ENCODE measurements around the gene KRT73. TPM values are rescaled to one million over a fixed set of nuclear protein-coding genes. Genes with fewer than 3 reads are reported as not detected.
"Not testable (repeated sequence)": the region's sequence is repeated elsewhere in the genome, so short reads cannot be mapped to it uniquely, and the experiment has no call there.

The KRT73 gene
- polyA plus RNA-seq, 1 experiment: not detected

DNA sequence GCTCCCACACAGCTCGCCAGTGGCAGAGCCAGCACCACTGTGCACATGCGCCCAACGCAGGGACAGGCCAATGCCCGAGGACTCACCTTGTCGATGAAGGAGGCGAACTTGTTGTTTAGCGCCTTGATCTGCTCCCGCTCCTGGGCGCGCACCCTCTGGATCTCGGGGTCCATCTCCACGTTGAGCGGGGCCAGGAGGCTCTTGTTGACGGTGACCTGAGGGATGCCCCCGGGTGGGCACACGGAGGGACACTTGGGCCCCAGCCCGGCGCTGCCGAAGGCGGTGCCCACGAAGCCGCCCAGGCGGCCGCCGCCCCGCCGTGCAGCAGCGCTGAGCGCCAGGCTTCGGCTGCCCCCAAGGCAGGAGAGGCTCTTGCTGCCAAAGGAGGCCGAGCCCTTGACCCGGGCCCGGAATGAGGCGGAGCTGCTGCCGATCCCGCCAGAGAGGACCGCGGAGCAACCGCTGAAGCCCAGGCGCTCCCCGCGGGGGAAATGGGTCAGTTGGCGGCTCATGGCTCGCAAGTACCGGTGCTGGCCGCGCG lies 17.3 kb downstream of the KRT73 start, which contains the start of gene KRT72:
Gene KRT72, minus strand, starts transcription at position 523 of the 541 bp plus-strand sequence. Its CDS starts 11 bp downstream, at position 512.
- peaks cover 42% of the 10 kb centered on the region for H3K27me3 ChIP-seq (ENCODE audit: control insufficient read depth, insufficient read depth, low read length)
- CTCF ChIA-PET: no interaction called here

DNA sequence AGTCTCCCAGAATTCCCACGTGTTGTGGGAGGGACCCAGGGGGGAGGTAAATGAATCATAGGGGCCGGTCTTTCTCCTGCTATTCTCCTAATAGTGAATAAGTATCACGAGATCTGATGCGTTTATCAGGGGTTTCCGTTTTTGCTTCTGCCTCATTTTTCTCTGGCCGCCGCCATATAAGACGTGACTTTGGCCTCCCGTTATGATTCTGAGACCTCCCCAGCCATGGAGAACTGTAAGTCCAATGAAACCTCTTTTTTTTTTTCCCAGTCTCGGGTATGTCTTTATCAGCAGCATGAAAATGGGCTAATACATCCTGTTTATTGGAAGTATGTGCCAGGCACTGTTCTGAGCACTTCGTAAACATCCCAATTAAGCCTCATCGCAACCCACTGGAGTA lies 17.9 kb downstream of the KRT73 start:
- Histone ChIP-seq H3K27me3 (ENCODE audit: control insufficient read depth, insufficient read depth, low read length) (peaks cover 42% of the 10 kb centered on the region), H3K4me3 (ENCODE audit: low read depth, low read length) (no peak overlapping the region), H3K27ac (ENCODE audit: low read depth, low read length) (no peak overlapping the region), H3K9me3 (ENCODE audit: control insufficient read depth, insufficient read depth, low read length) (no peaks in the 10 kb centered on the region; the same call in 1 of the 2 replicates)
- DNase-seq (ENCODE audit: low read depth, low spot score): no peak
- ChIA-PET CTCF (no interaction called here), POLR2A (no interaction called here)
- TF ChIP-seq, protein P1, sequence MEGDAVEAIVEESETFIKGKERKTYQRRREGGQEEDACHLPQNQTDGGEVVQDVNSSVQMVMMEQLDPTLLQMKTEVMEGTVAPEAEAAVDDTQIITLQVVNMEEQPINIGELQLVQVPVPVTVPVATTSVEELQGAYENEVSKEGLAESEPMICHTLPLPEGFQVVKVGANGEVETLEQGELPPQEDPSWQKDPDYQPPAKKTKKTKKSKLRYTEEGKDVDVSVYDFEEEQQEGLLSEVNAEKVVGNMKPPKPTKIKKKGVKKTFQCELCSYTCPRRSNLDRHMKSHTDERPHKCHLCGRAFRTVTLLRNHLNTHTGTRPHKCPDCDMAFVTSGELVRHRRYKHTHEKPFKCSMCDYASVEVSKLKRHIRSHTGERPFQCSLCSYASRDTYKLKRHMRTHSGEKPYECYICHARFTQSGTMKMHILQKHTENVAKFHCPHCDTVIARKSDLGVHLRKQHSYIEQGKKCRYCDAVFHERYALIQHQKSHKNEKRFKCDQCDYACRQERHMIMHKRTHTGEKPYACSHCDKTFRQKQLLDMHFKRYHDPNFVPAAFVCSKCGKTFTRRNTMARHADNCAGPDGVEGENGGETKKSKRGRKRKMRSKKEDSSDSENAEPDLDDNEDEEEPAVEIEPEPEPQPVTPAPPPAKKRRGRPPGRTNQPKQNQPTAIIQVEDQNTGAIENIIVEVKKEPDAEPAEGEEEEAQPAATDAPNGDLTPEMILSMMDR (IDR thresholded peaks at IDR 0.05; ENCODE audit: low read depth, low read length): no peak

More for the DNA sequence above, 17.3 kb downstream of the KRT73 start, which contains the start of gene KRT72:
- DNase-seq (ENCODE audit: low read depth, low spot score): no peak
- Histone ChIP-seq H3K27ac (ENCODE audit: low read depth, low read length) (no peak within 1 kb of the TSS), H3K4me3 (ENCODE audit: low read depth, low read length) (no peak within 1 kb of the TSS), H3K9me3 (ENCODE audit: control insufficient read depth, insufficient read depth, low read length) (no peaks in the 10 kb centered on the region; the same call in 1 of the 2 replicates)
- POLR2A ChIA-PET: no interaction called here
- TF ChIP-seq, protein P1 (IDR thresholded peaks at IDR 0.05; ENCODE audit: low read depth, low read length): no peak

DNA sequence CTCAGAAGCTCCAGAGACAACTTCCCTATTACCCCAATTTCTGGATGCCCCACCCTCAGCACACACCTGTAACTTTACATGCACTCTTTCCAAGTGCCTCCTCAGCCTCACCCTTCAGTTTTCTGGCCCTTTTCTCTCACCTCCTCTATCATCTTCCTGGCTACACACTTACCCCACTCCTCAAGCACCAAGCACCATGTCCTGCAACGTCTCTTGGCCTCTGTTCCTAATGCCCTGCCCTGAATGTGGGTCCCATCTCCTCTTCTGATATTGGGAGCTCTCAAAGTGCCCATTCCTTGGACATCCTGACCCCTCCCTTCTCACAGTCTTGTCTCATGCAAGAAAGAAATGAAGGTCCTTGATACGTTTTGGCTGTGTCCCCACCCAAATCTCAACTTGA lies 18.3 kb downstream of the KRT73 start:
- H3K27ac ChIP-seq (ENCODE audit: low read depth, low read length): no peak overlapping the region
- H3K27me3 ChIP-seq (ENCODE audit: control insufficient read depth, insufficient read depth, low read length): peaks cover 42% of the 10 kb centered on the region
- POLR2A ChIA-PET: no interaction called here
- no peak overlapping the region for H3K4me3 ChIP-seq (ENCODE audit: low read depth, low read length)
- no peaks in the 10 kb centered on the region; the same call in 1 of the 2 replicates for H3K9me3 ChIP-seq (ENCODE audit: control insufficient read depth, insufficient read depth, low read length)
- CTCF ChIA-PET: no interaction called here
- TF ChIP-seq, protein P1 (IDR thresholded peaks at IDR 0.05; ENCODE audit: low read depth, low read length): no peak
- no peak for DNase-seq (ENCODE audit: low read depth, low spot score)

DNA sequence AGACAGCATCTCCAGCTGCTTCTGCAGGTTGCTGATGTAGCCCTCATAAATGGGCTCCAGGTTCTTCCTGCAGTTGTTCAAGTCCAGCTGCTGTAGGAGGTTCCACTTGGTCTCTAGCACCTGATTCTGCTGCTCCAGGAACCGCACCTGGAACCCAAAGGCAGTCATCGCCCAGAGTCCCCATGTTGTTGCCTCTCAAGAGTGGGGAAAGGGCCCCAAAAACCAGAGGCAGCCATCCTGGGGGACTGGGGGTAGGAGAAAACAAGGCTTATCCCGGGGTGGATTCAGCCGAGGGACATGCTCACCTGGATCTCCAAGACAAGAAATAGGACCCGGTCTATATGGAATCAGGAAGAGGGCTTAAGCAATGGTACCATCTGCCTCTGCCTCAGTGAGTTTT lies 19.4 kb downstream of the KRT73 start:
- Histone ChIP-seq H3K4me3 (ENCODE audit: low read depth, low read length) (no peak overlapping the region), H3K27me3 (ENCODE audit: control insufficient read depth, insufficient read depth, low read length) (peaks cover 42% of the 10 kb centered on the region), H3K9me3 (ENCODE audit: control insufficient read depth, insufficient read depth, low read length) (no peaks in the 10 kb centered on the region; the same call in 1 of the 2 replicates), H3K27ac (ENCODE audit: low read depth, low read length) (no peak overlapping the region)
- TF ChIP-seq, protein P1 (IDR thresholded peaks at IDR 0.05; ENCODE audit: low read depth, low read length): no peak
- POLR2A ChIA-PET: no interaction called here
- CTCF ChIA-PET: interaction anchor here (1.1 to 1.6 kb wide), 2 partner anchors 267 to 281 kb away, joined by 3 to 5 read pairs; no protein-coding TSS in a partner anchor
- DNase-seq (ENCODE audit: low read depth, low spot score): no peak

DNA sequence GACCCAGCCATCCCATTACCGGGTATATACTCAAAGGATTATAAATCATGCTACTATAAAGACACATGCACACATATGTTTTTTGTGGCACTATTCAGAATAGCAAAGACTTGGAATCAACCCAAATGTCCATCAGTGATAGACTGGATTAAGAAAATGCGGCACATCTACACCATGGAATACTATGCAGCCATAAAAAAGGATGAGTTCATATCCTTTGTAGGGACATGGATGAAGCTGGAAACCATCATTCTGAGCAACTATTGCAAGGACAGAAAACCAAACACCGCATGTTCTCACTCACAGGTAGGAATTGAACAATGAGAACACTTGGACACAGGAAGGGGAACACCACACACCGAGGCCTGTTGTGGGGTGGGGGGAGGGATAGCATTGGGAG lies 24.1 kb downstream of the KRT73 start:
- CTCF ChIA-PET; H3K27ac ChIP-seq (ENCODE audit: low read depth, low read length); POLR2A ChIA-PET; H3K4me3 ChIP-seq (ENCODE audit: low read depth, low read length); DNase-seq (ENCODE audit: low read depth, low spot score); H3K9me3 ChIP-seq (ENCODE audit: control insufficient read depth, insufficient read depth, low read length): not testable (repeated sequence)
- peaks cover 14% of the 10 kb centered on the region for H3K27me3 ChIP-seq (ENCODE audit: control insufficient read depth, insufficient read depth, low read length)
